ENCODE data around the gene MYL5. TPM values are rescaled to one million over a fixed set of nuclear protein-coding genes. Genes with fewer than 3 reads are reported as not detected.

MYL5 gene
- total RNA-seq, 1 experiment from 2014 or later = 29.8 TPM

DNA sequence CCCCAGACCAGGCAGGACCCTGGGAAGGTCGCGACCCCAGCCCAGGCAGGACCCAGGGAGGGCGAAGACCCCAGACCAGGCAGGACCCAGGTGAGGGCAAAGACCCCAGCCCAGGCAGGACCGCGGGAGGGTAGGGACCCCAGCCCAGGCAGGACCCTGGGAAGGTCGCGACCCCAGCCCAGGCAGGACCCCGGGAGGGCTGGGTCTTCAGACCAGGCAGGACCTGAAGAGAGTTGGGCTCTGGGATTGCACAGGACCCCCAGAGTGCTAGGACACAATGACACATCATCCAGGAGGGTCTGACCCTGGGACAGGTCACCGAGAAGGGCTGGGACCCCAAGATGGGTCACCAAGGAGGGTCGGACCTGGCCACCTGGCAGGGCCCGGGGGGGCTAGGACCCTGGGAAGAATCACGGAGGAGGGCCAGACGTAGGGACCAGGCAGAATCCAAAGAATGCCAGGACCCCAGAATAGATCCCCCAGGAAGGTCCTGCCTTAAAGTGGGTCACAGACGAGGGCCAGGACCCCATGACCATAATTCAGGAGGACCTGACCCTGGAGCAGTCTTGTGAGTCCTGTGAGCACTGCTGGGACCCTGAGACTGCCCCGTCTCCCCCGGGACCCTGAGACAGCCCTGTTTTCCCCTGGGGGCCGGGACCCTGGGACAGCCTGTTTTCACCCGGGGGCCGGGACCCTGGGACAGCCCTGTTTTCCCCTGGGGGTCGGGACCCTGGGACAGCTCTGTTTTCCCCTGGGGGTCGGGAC, 32.7 kb downstream of the MYL5 start:
- Histone ChIP-seq H3K9me2 (ENCODE audit: insufficient read depth) (no peaks in the 10 kb centered on the region), H3K4me1 (replicated peaks; ENCODE audit: insufficient read depth) (0 out of 2 replicates have a peak, but pooled peaks cover 5% of the 10 kb centered on the region), H3K27me3 (ENCODE audit: insufficient read depth, low read depth) (no peaks in the 10 kb centered on the region), H4K20me1 (ENCODE audit: insufficient read depth) (peaks cover 22% of the 10 kb centered on the region), H3K79me2 (ENCODE audit: low read depth) (peaks cover 49% of the 10 kb centered on the region), H3K27ac (no peak overlapping the region), H2AFZ (no peak overlapping the region), H3F3A (ENCODE audit: insufficient read depth, low read depth) (peaks cover 5% of the 10 kb centered on the region), H3K9me3 (ENCODE audit: insufficient read depth, low read depth) (no peaks in the 10 kb centered on the region), H3K4me2 (peak overlapping the region; percentile 91), H3K36me3 (ENCODE audit: low read depth) (no peaks in the 10 kb centered on the region), H3K4me3 (peak overlapping the region; percentile 95)
- DNase-seq = no peak
- intact Hi-C loops (cut with micrococcal nuclease; ENCODE audit: unreplicated experiment) = no loop called here
- BruUV-seq (replicated peaks) = no TSS peak
- CTCF ChIA-PET = interaction anchor here (0.6 to 0.7 kb wide), 2 partner anchors 10 to 76 kb away, joined by 3 to 6 read pairs; no protein-coding TSS in a partner anchor
- TF ChIP-seq, protein P1, sequence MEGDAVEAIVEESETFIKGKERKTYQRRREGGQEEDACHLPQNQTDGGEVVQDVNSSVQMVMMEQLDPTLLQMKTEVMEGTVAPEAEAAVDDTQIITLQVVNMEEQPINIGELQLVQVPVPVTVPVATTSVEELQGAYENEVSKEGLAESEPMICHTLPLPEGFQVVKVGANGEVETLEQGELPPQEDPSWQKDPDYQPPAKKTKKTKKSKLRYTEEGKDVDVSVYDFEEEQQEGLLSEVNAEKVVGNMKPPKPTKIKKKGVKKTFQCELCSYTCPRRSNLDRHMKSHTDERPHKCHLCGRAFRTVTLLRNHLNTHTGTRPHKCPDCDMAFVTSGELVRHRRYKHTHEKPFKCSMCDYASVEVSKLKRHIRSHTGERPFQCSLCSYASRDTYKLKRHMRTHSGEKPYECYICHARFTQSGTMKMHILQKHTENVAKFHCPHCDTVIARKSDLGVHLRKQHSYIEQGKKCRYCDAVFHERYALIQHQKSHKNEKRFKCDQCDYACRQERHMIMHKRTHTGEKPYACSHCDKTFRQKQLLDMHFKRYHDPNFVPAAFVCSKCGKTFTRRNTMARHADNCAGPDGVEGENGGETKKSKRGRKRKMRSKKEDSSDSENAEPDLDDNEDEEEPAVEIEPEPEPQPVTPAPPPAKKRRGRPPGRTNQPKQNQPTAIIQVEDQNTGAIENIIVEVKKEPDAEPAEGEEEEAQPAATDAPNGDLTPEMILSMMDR (conservative IDR thresholded peaks at IDR 0.05) = no peak
- TF ChIP-seq EZH2 (IDR thresholded peaks at IDR 0.05; ENCODE audit: low read depth) = no peak
- POLR2A ChIA-PET (ENCODE audit: unreplicated experiment) = no interaction called here

DNA sequence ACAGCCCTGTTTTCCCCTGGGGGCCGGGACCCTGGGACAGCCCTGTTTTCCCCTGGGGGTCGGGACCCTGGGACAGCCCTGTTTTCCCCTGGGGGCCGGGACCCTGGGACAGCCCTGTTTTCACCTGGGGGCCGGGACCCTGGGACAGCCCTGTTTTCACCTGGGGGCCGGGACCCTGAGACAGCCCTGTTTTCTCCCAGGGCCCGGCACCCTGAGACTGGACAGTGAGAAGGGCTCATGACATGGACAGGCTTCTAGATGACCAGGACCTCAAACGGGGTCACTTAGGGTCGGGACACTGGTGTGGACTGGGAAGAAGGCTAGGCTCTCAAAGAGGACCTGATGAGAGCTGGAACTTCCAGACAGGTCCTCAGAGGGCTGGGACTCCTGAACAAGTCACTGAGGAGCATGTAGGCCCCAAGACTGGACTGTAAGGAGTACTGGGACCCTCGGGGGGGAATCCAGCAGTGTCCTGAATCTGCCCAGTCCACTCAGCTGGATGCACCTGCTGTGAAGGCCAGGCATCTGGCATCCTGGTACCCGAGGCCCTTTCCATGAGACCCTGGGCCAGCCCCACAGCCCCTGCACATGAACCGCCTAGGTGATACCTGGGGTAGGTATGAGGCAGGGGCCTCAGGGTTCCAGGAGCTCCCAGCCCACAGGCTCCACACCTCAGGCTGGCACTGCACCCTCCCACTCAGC, 33.7 kb downstream of the MYL5 start:
- intact Hi-C loops (cut with micrococcal nuclease; ENCODE audit: unreplicated experiment) = no loop called here
- Histone ChIP-seq H3K27me3 (ENCODE audit: insufficient read depth, low read depth) (no peaks in the 10 kb centered on the region), H2AFZ (no peak overlapping the region), H3K4me1 (replicated peaks; ENCODE audit: insufficient read depth) (0 out of 2 replicates have a peak, but pooled peaks cover 5% of the 10 kb centered on the region), H3K9me3 (ENCODE audit: insufficient read depth, low read depth) (no peaks in the 10 kb centered on the region), H3K9me2 (ENCODE audit: insufficient read depth) (no peaks in the 10 kb centered on the region), H4K20me1 (ENCODE audit: insufficient read depth) (peaks cover 31% of the 10 kb centered on the region), H3K4me3 (no peak overlapping the region), H3K4me2 (no peak overlapping the region), H3K36me3 (ENCODE audit: low read depth) (no peaks in the 10 kb centered on the region), H3K27ac (no peak overlapping the region), H3F3A (ENCODE audit: insufficient read depth, low read depth) (peaks cover 8% of the 10 kb centered on the region), H3K79me2 (ENCODE audit: low read depth) (peaks cover 60% of the 10 kb centered on the region)
- POLR2A ChIA-PET (ENCODE audit: unreplicated experiment) = no interaction called here
- no peak for TF ChIP-seq EZH2 (IDR thresholded peaks at IDR 0.05; ENCODE audit: low read depth)
- TF ChIP-seq, protein P1 (conservative IDR thresholded peaks at IDR 0.05) = no peak
- CTCF ChIA-PET = interaction anchor here (0.7 kb wide), 1 partner anchor 75 kb away, joined by 6 read pairs; no protein-coding TSS in a partner anchor
- DNase-seq = no peak
- no TSS peak for BruUV-seq (replicated peaks)

DNA sequence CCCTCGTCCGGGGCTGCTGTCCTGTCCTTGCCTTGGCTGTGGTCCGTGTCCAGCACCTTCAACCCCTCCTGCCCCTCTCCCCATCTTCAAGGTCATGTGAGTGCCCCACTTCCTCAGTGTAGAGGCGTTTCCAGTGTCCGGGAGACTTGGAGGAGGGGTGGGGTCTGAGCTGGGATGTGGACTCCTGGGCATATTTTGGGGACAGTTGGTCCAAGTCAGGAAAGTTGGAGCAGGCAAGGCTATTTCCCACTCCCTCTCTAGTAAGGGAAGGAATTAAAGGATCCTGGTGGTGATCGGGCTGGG, 34.2 kb downstream of the MYL5 start:
- no peak for TF ChIP-seq EZH2 (IDR thresholded peaks at IDR 0.05; ENCODE audit: low read depth)
- TF ChIP-seq, protein P1 (conservative IDR thresholded peaks at IDR 0.05) = no peak
- Histone ChIP-seq H3K4me1 (replicated peaks; ENCODE audit: insufficient read depth) (0 out of 2 replicates have a peak, but pooled peaks cover 5% of the 10 kb centered on the region), H2AFZ (no peak overlapping the region), H3K9me2 (ENCODE audit: insufficient read depth) (no peaks in the 10 kb centered on the region), H3K27ac (no peak overlapping the region), H3K4me2 (no peak overlapping the region), H3F3A (ENCODE audit: insufficient read depth, low read depth) (peaks cover 8% of the 10 kb centered on the region), H3K79me2 (ENCODE audit: low read depth) (peaks cover 65% of the 10 kb centered on the region), H3K36me3 (ENCODE audit: low read depth) (no peaks in the 10 kb centered on the region), H3K27me3 (ENCODE audit: insufficient read depth, low read depth) (no peaks in the 10 kb centered on the region), H4K20me1 (ENCODE audit: insufficient read depth) (peaks cover 36% of the 10 kb centered on the region), H3K4me3 (no peak overlapping the region), H3K9me3 (ENCODE audit: insufficient read depth, low read depth) (no peaks in the 10 kb centered on the region)
- no peak for DNase-seq
- CTCF ChIA-PET = no interaction called here
- intact Hi-C loops (cut with micrococcal nuclease; ENCODE audit: unreplicated experiment) = no loop called here
- POLR2A ChIA-PET (ENCODE audit: unreplicated experiment) = no interaction called here
- BruUV-seq (replicated peaks) = no TSS peak

Measured in PC-9 (cell line).